B cell (primary cell): ENCODE data around the gene MACROH2A1. TPM values are rescaled to one million over a fixed set of nuclear protein-coding genes. Genes with fewer than 3 reads are reported as not detected.

Experiments used
- ATAC-seq: fragments of 200-7000 bp; cut with Tn5 transposase; one replicate; pipeline ENCODE4 v1.10.0; 2021; ENCODE audit warnings: low read depth, mild to moderate bottlenecking, moderate number of reproducible peaks, moderate library complexity
- CTCF ChIA-PET: fragments of 350-600 bp; sonication (Branson Sonifier 250); formaldehyde crosslinking; loops from one replicate; lab custom pipeline; 2021; ENCODE audit warnings: antibody characterized with exemption, inconsistent platforms; lab: Charles Lee
- POLR2A ChIA-PET: fragments of 350-600 bp; sonication (Branson Sonifier 250); formaldehyde crosslinking; loops from one replicate; lab custom pipeline; 2021; ENCODE audit warnings: antibody characterized with exemption; lab: Charles Lee
- DNase-seq: peaks from one replicate; pipeline ENCODE4 v3.0.0; 2013
- H2AFZ ChIP-seq: 2 replicates; pipeline ENCODE4 v1.6.1; 2012; ENCODE audit warnings: mild to moderate bottlenecking, low read depth, low read length; ENCODE audit not compliant: insufficient read depth, poor library complexity, severe bottlenecking
- H3K27ac ChIP-seq, 2 donors: 1 replicate in 1 of 2; 2 replicates in 1 of 2; pipeline ENCODE4 v1.5.1; 2012 to 2013; ENCODE audit warnings: low read length in 2 of 2, mild to moderate bottlenecking in 2 of 2, moderate library complexity in 1 of 2
- H3K27me3 ChIP-seq, 4 experiments: fragments of 200-600 bp in 1 of 4; sonication (generic) in 1 of 4; replicated peaks in 1 of 4; 1 replicate in 2 of 4; 2 replicates in 2 of 4; pipeline versions ENCODE4 v1.6.1 to v1.7.0; 2013 to 2016; ENCODE audit warnings: low read length in 3 of 4, mild to moderate bottlenecking in 2 of 4, mixed read lengths in 1 of 4, moderate library complexity in 1 of 4; ENCODE audit not compliant: insufficient read depth in 4 of 4, control insufficient read depth in 3 of 4; ENCODE audit errors: control extremely low read depth in 1 of 4
- H3K36me3 ChIP-seq, 2 experiments: replicated peaks in 1 of 2; 1 replicate in 1 of 2; 2 replicates in 1 of 2; pipeline versions ENCODE4 v1.6.1 to v1.7.1; 2013; ENCODE audit warnings: low read length in 1 of 2; ENCODE audit not compliant: insufficient read depth in 2 of 2, control insufficient read depth in 1 of 2; ENCODE audit errors: control extremely low read depth in 1 of 2, extremely low read depth in 1 of 2
- H3K4me1 ChIP-seq, 2 donors: fragments of 200-600 bp in 1 of 2; sonication (generic) in 1 of 2; 1 replicate in 1 of 2; 2 replicates in 1 of 2; pipeline versions ENCODE4 v1.5.1 to v1.6.1; 2013 to 2017; ENCODE audit warnings: low read length in 2 of 2; ENCODE audit not compliant: control insufficient read depth in 2 of 2, insufficient read depth in 2 of 2
- H3K4me2 ChIP-seq: replicated peaks from 2 replicates; pipeline ENCODE3; 2012; ENCODE audit warnings: mild to moderate bottlenecking, low read depth, low read length; ENCODE audit not compliant: poor library complexity, severe bottlenecking
- H3K4me3 ChIP-seq, 5 experiments: fragments of 200-600 bp in 1 of 5; sonication (generic) in 1 of 5; 1 replicate in 3 of 5; 2 replicates in 2 of 5; pipeline versions ENCODE4 v1.5.1 to v1.7.0; 2011 to 2016; ENCODE audit warnings: low read length in 4 of 5, mild to moderate bottlenecking in 4 of 5, low read depth in 2 of 5, control low read depth in 1 of 5, moderate library complexity in 1 of 5; ENCODE audit not compliant: insufficient read depth in 1 of 5; ENCODE audit errors: control extremely low read depth in 1 of 5, extremely low read depth in 1 of 5
- H3K79me2 ChIP-seq: fragments of 200-600 bp; sonication (generic); one replicate; pipeline ENCODE4 v1.6.0; 2016; ENCODE audit warnings: low read length; ENCODE audit not compliant: control insufficient read depth, insufficient read depth
- H3K9ac ChIP-seq: fragments of 200-600 bp; sonication (generic); 2 replicates; pipeline ENCODE4 v1.6.1; 2017; ENCODE audit warnings: mild to moderate bottlenecking, low read length, moderate library complexity
- H3K9me3 ChIP-seq, 3 donors: one replicate each; pipeline versions ENCODE4 v1.6.1 to v1.7.1; 2013; ENCODE audit warnings: low read length in 2 of 3; ENCODE audit not compliant: control insufficient read depth in 2 of 3, insufficient read depth in 1 of 3; ENCODE audit errors: control extremely low read depth in 1 of 3
- H4K20me1 ChIP-seq: 2 replicates; pipeline ENCODE4 v1.6.0; 2012; ENCODE audit warnings: mild to moderate bottlenecking, low read length; ENCODE audit not compliant: insufficient read depth, control insufficient read depth, poor library complexity, severe bottlenecking
- H3K27ac Mint-ChIP-seq: one replicate; pipeline ENCODE4 v1.8.0; 2021; ENCODE audit warnings: mixed read lengths
- H3K27me3 Mint-ChIP-seq: one replicate; pipeline ENCODE4 v1.8.0; 2021; ENCODE audit warnings: mixed read lengths
- H3K4me1 Mint-ChIP-seq: one replicate; pipeline ENCODE4 v1.8.0; 2021; ENCODE audit warnings: mixed read lengths
- H3K4me3 Mint-ChIP-seq: one replicate; pipeline ENCODE4 v1.8.0; 2021; ENCODE audit warnings: mixed read lengths
- H3K9me3 Mint-ChIP-seq: one replicate; pipeline ENCODE4 v1.8.0; 2022; ENCODE audit warnings: mixed read lengths; ENCODE audit not compliant: insufficient read depth
- EZH2 ChIP-seq: IDR thresholded peaks from 2 replicates; pipeline ENCODE4 v1.6.1; 2012; ENCODE audit warnings: borderline replicate concordance, low read depth, mild to moderate bottlenecking, moderate library complexity, low read length; ENCODE audit not compliant: insufficient read depth, poor library complexity, severe bottlenecking
- WGBS: methylation state at CpG from one replicate; pipeline ENCODE4 v1.1.5; 2013; ENCODE audit warnings: missing lambda C conversion rate; ENCODE audit not compliant: insufficient coverage; 5-methylcytosine and 5-hydroxymethylcytosine counted together
- intact Hi-C: fragments of 100-400 bp; cut with micrococcal nuclease; formaldehyde crosslinking; loops from one replicate; pipeline ENCODE4 v1.10.0; 2022
- polyA plus RNA-seq: library from polyadenylated mRNA; depleted of rRNA; stranded (reverse); fragments of >200 nt; gene quantifications from 2 replicates; pipeline ENCODE4 v1.2.3, GENCODE V29; 2012
- total RNA-seq, 2 donors: library from RNA; stranded (reverse); fragments of 120-200 nt in 1 of 2; gene quantifications; 1 replicate in 1 of 2; 2 replicates in 1 of 2; pipeline versions ENCODE4 v1.2.3 to v1.2.4, GENCODE V29; 2013 to 2022
- TF ChIP-seq, protein P1 (sequence below): fragments of 200-600 bp; IDR thresholded peaks from one replicate; pipeline ENCODE4 v1.8.0; 2022; ENCODE audit warnings: antibody characterized with exemption, mild to moderate bottlenecking

The MACROH2A1 gene
- total and polyA plus RNA-seq, 2 donors (not counting 1 experiment from before 2014, with no cell fraction given) = 80.1 to 99.7 TPM

DNA sequence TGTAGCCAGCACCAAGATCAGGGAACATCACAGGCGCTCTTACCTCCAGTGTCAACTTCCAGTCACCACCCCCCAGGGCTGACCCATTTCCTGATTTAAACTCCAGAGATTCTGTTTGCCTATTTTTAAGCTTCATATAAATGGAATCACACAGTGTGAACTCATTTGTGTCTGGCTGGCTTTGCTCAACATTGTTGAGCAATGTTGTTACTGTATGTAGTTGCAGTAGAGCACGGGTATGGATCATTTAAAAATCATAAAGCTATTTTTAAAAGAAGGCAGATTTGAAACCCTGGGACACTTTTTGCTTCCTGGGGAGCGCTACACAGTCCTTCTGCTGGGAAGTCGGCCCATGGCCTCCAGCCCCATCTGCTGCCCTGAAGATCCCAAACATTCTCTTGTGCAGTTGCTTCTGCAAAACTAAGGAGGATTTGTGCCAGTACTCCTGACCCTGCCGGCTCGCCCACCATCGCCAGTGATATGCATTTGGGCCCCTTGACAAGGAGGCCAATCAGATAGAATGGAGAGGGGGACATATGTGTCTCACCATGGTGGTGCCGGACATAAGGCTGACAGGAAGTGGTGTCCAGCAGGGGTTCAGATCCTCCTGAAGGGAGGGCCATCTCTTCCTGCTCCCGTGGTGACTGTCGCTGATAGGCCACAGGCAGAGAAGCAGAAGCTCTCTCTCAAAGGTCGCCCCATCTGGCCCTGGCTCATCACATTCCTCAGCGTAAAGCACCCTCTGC lies 34.8 kb upstream of the MACROH2A1 start:
- DNase-seq (no peak), ATAC-seq (no peak)
- intact Hi-C loops = no loop called here
- Mint-ChIP-seq H3K4me1 (peaks cover 19% of the 10 kb centered on the region), H3K4me3 (no peak overlapping the region), H3K27ac (no peak overlapping the region), H3K27me3 (peaks cover 10% of the 10 kb centered on the region), H3K9me3 (peaks cover 2% of the 10 kb centered on the region)
- POLR2A ChIA-PET = no interaction called here
- no peak overlapping the region for H3K4me2 ChIP-seq
- 76% methylated on average over 8 of the region's 12 CpGs for WGBS
- no peaks in the 10 kb centered on the region for H3K79me2 ChIP-seq
- H3K9ac ChIP-seq = no peak overlapping the region
- no peak overlapping the region for H3K27ac ChIP-seq
- H3K36me3 ChIP-seq = no peaks in the 10 kb centered on the region
- no peak overlapping the region for H3K4me3 ChIP-seq
- CTCF ChIA-PET = interaction anchor here (1.4 kb wide), 1 partner anchor 8 kb away, joined by 4 read pairs; no protein-coding TSS in a partner anchor
- TF ChIP-seq, protein P1, sequence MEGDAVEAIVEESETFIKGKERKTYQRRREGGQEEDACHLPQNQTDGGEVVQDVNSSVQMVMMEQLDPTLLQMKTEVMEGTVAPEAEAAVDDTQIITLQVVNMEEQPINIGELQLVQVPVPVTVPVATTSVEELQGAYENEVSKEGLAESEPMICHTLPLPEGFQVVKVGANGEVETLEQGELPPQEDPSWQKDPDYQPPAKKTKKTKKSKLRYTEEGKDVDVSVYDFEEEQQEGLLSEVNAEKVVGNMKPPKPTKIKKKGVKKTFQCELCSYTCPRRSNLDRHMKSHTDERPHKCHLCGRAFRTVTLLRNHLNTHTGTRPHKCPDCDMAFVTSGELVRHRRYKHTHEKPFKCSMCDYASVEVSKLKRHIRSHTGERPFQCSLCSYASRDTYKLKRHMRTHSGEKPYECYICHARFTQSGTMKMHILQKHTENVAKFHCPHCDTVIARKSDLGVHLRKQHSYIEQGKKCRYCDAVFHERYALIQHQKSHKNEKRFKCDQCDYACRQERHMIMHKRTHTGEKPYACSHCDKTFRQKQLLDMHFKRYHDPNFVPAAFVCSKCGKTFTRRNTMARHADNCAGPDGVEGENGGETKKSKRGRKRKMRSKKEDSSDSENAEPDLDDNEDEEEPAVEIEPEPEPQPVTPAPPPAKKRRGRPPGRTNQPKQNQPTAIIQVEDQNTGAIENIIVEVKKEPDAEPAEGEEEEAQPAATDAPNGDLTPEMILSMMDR = no peak
- TF ChIP-seq EZH2 = no peak
- peaks cover 14 to 22% of the 10 kb centered on the region in 2 donors for H3K4me1 ChIP-seq
- peaks cover 0 to 9% (median 2%) of the 10 kb centered on the region in 4 experiments for H3K27me3 ChIP-seq
- no peak overlapping the region for H2AFZ ChIP-seq
- H4K20me1 ChIP-seq = no peaks in the 10 kb centered on the region
- H3K9me3 ChIP-seq = peaks cover 0 to under 1% (median 0%) of the 10 kb centered on the region in 3 donors

DNA sequence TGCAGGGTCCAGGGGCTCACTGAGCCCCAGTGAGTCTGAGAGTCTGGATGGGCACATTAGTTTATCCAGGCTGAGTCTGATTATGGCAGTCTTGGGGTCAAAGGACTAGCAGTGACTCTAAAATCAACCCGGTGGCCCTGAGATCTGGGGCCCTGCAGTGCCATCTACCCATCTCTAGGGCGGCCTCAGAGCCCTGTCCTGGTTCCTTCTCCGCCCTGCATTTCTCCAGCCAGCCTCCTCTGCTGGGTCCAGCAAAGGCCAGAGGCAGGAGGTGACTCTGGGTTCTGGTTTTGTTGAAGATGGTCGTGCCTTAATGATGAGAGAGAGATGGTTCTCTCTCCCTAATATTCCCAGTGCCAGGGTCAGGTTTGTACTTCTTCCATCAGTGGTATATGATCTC lies 33.1 kb upstream of the MACROH2A1 start:
- no peak overlapping the region for H3K27ac Mint-ChIP-seq
- no peak overlapping the region for H3K4me3 Mint-ChIP-seq
- Histone ChIP-seq H4K20me1 (no peaks in the 10 kb centered on the region), H3K27me3 (peaks cover 0 to 9% (median 2%) of the 10 kb centered on the region in 4 experiments), H3K4me1 (peaks cover 6 to 7% of the 10 kb centered on the region in 2 donors), H3K79me2 (no peaks in the 10 kb centered on the region), H3K27ac (no peak overlapping the region), H3K4me2 (no peak overlapping the region), H3K36me3 (no peaks in the 10 kb centered on the region), H3K9me3 (peaks cover 0 to 9% (median 0%) of the 10 kb centered on the region in 3 donors), H3K9ac (no peak overlapping the region), H2AFZ (no peak overlapping the region), H3K4me3 (no peak overlapping the region)
- peaks cover 15% of the 10 kb centered on the region for H3K27me3 Mint-ChIP-seq
- peaks cover 8% of the 10 kb centered on the region for H3K4me1 Mint-ChIP-seq
- peaks cover 6% of the 10 kb centered on the region for H3K9me3 Mint-ChIP-seq
- ATAC-seq (no peak), DNase-seq (no peak)
- POLR2A ChIA-PET = no interaction called here
- CTCF ChIA-PET = no interaction called here
- TF ChIP-seq, protein P1 = no peak
- TF ChIP-seq EZH2 = no peak
- WGBS = 94% methylated on average over 3 of the region's 4 CpGs
- intact Hi-C loops = no loop called here
